EH (cell line): ENCODE data around the gene CNTNAP5.

ENCODE experiments used
- DNase-seq: peaks from one replicate; pipeline ENCODE4 v3.0.0-alpha.2; 2015; ENCODE audit warnings: low read depth

Gene CNTNAP5

DNA sequence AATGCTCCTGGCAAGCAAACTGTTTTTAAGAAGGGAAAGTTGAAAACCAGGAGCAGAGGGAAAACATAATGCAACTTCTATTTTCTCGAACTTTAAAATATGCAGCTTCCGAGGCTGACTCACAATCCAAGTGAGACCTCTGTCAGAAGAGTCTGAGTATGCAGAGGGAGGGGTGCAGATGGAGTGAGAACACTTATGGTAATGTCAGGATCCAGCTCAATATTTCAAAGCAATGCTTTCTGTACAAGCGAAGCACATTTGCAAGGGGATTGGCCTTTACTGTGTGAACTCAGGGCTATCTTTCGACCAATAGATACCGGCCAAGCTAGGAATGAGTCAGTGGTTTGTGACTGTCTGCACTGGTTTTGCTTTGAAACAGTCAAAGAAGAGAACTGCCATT lies 242.7 kb downstream of the CNTNAP5 start:
- DNase-seq: peak; percentile 74

- DNase-seq: no peak
Measured at GRCh38 chr2:124269348-124269747, 244.3 kb downstream of the CNTNAP5 start.

GRCh38 chr2:124272261-124272841 lies 247.3 kb downstream of the CNTNAP5 start:
- no peak for DNase-seq

DNA sequence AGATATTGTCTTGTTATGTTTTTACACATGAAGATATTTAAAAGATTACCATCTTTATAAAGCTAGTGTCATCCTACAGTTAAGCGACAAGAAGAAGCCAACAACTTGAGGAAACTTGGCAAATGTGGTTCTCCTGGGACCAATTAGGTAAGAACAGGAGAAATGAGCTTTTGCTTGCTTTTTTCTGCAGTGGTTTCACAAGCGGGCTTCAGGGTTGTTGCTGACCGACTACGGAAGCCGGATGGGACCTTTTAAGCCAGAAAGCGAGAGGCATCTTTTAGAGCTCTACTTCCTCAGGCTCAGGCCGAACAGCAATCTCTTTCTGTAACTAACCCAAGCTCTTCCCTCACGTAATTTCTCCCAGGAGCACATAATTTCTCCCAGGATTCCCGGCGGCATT lies 256.5 kb downstream of the CNTNAP5 start:
- DNase-seq: no peak

- peak; percentile 53 for DNase-seq
Measured at GRCh38 chr2:124283096-124283495, 258.0 kb downstream of the CNTNAP5 start.

DNA sequence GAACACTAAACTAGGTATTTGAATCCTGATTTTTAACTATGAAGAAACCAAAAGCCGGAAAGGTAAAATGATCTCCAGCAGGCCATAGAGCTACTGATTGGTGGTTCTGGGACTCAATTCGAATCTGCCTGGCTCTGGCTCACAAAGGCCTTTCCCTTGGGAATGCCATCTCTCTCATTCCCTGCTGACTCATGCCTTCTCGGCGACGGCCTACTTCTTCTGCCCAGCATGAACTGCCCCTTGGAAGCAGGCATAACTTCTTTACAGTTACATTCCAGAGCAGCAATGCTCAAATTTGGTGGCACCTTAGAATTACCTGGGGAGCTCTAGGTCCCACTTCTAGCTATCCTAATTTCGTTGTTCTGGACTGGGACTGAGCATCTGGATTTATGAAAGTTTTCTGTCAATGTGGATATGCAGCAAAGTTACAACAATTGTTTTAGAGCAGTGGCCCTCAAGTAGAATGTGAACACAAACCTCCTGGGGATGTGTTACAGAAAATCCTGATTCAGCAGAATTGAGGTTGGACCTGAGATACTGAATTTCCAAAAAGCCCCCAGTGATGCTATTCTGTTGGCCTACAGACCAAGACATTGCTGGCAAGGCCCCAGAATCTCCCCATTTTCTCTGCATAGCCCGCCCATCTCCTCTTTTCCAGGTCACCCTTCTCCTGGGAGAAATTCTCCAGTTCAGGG lies 261.1 kb downstream of the CNTNAP5 start:
- peak; percentile 5 for DNase-seq

- DNase-seq: no peak
Measured at GRCh38 chr2:124289060-124289459, 264.0 kb downstream of the CNTNAP5 start.

- DNase-seq: no peak
Measured at GRCh38 chr2:124289615-124290014, 264.5 kb downstream of the CNTNAP5 start.

DNA sequence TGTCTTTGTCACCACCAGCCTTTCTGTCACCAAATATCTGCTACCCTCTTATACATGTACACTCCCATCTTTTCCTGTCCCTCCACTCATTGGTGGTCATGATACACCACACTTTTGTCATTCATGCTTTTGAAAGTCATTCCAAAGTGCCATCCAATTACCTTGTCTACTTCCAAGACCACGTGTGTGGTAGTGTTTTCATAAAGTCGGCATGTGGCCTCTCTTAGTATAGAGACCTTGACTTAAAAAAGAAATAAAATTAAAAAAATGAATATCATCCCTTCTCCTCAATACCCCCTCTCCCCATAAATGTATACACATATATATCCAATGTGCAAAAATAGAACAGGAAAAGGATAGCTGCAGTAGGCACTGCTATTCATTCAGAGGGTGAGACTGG lies 271.4 kb downstream of the CNTNAP5 start:
- no peak for DNase-seq

DNA sequence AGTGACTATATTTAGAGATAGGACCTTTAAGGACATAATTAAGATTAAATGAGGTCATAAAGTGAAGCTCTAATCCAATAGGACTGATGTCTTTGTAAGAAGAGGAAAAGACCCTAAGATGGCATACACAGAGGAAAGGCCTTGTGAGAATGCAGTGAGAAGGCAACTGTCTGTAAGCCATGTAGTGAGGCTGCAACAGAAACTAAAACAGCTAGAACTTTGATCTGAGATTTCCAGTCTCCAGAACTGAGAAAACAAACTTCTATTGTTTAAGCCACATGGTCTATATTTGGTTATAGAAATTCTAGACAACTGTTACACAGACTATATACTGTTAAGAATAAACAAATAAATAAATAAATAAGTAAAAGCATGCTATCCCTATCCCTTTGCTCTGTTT lies 276.8 kb downstream of the CNTNAP5 start:
- no peak for DNase-seq

DNA sequence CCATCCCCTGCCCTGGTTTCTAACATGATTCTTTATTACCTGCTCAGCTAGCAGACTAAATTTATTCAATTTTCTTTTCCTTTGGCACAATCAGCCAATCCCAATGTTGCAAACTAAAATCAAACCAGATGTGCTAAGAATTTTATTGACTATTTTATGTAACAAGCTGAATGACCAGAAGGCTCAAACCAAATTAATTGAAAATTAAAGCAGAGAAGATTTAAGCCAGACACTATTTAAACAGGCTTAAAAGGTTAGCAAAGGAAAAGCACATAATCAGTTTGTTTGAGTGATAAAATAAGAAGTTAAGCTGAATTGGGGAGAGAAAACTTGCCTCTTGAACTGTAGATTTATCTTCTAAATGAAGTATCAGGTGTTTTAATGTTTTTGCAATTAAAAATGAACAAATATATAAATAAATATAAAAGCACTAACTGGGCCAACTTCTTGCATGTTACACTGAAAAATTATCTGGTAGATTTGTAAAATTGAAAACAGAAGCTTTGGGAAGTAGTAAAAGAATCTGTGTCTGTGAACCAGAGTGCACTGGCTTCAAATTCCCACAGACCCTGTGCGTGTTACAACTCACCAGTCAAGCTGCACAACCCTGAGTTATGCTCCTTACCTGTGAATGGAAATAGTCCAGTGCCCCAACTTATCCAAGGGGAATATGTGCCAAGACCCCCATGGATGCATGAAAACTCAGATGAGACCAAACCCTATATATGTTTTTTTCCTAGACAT lies 283.4 kb downstream of the CNTNAP5 start:
- no peak for DNase-seq

DNA sequence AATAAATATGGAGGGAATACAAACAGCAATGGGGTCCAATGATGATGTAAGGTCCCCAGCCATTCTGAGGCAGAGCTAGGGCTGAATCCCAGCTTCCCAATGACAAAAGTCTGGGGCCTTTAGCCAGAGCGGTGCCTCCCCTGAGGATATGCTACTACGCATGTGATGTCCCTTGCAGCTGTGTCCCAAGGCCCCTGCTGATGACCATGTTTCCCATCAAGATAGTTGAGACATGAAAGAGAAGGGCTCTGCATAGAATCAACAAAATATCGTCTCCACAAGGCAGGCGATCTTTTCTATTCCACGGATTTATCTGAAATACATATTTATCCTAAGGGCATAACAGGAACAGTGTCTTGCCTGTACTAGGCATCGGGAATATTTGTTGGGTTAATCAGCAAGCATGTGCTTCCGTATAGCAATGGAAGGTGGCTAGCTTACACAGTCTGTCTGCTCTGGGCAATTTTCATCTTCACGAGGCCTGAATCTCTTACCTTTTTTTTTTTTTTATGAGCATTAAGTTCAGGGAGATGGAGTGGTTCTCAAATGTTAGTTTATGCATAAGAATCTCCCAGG lies 284.6 kb downstream of the CNTNAP5 start:
- no peak for DNase-seq

- no peak for DNase-seq
Measured at GRCh38 chr2:124310671-124311070, 285.6 kb downstream of the CNTNAP5 start.

GRCh38 chr2:124314084-124314483 lies 289.0 kb downstream of the CNTNAP5 start:
- DNase-seq: no peak

- no peak for DNase-seq
Measured at GRCh38 chr2:124315221-124315880, 290.3 kb downstream of the CNTNAP5 start.

GRCh38 chr2:124316133-124316532 lies 291.0 kb downstream of the CNTNAP5 start:
- DNase-seq: no peak

DNA sequence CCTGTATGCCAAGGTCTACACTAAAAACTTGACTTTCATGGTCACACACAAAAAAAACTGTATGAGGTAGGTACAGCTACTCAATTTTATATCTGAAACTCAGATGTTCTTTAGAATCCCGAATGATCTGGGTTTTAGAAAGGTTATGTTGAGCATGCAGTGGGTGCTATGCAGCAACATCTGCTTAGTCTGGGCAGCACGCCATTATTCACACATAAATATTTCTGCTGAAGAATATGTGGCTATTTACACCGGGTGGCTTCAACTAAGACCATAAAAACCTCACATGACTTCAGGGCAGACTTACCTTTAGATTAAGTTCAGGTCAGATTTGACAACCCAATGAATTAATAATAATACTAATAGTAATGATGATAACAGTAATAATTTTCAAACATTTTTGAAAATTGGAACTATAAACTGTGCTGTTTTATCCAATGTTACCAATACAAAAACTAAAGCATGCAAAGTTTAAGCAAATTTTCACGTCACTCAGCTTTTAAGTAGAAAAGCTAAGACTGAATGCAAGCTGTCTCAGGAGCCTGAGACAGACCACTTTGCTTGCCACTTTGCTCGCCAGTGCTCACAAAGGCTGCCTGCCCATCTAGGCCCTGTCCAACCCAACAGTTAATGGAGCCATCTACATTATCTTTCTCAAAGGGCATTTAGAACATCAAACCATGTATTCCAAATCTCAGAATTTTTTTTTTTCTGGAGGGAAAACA lies 292.0 kb downstream of the CNTNAP5 start:
- DNase-seq: peak; percentile 6

- no peak for DNase-seq
Measured at GRCh38 chr2:124317628-124318027, 292.5 kb downstream of the CNTNAP5 start.

DNA sequence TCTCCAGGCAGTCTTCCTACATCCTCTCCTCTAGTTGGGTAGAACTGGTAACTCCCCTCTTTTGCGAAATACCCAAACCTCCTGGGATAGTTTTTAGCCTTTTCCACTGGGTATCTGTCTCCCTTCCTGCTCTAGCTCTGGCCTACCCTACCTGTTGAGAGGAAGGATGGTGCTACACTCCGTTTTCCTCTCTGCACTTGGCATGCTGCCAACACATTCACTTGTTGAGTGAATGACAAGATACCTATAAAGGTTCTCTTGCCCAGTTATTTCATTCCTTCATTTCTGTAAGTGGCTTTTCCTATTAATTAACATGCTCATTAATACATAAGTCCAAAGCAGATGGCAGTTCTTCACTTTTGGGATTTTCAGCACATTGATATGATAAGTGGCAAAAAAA lies 293.8 kb downstream of the CNTNAP5 start:
- no peak for DNase-seq

- DNase-seq: no peak
Measured at GRCh38 chr2:124319577-124319976, 294.5 kb downstream of the CNTNAP5 start.

- no peak for DNase-seq
Measured at GRCh38 chr2:124320051-124320688, 295.1 kb downstream of the CNTNAP5 start.
